Middle frontal gyrus (tissue), 1 donor: Measurements from ENCODE around the gene ELOVL6.
"Not testable (repeated sequence)": the region's sequence is repeated elsewhere in the genome, so short reads cannot be mapped to it uniquely, and the experiment has no call there.

ENCODE experiments used
- DNase-seq: peaks from one replicate; pipeline ENCODE4 v3.0.0-alpha.2; 2015; ENCODE audit warnings: low spot score; ENCODE audit errors: extremely low spot score

Gene ELOVL6

DNA sequence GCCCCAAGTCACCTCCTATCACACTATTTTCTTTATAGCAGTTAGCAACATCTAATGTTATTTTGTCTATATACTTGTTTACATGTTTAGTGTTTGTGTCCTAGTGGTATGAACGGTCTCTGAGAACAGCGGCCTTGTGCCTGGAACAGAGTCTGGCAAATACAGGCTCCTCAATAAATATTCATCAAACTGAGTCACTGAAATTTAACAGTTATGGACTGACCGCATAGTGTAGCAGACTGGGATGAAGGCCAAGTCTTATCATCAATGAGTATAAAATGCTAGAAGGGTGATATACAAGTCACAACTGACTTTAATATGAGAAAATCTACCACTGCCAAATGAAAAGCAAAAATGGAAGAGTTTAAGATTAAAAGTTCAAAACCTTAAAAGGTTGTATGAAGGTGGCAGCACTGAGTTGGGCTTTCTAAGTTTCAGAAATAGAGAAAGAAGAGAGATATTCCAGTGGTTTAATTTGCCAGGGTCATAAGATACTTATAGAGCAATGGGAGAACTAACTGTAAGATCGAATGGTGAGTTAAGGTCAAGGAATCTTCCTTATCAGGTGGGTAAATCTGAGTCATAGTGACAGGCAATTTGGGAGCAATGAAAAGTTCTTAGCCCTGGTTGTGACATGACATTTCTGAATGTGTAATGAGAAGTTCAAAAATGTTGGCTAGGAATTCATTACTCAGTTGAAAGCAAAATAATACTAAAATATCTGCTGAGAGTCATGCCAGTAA is 34.9 kb downstream of the ELOVL6 start:
- no peak for DNase-seq

- no peak for DNase-seq
Observed at GRCh38 chr4:110160618-110161017, 37.8 kb downstream of the ELOVL6 start.

GRCh38 chr4:110159541-110159940 is 38.9 kb downstream of the ELOVL6 start:
- DNase-seq: no peak

DNA sequence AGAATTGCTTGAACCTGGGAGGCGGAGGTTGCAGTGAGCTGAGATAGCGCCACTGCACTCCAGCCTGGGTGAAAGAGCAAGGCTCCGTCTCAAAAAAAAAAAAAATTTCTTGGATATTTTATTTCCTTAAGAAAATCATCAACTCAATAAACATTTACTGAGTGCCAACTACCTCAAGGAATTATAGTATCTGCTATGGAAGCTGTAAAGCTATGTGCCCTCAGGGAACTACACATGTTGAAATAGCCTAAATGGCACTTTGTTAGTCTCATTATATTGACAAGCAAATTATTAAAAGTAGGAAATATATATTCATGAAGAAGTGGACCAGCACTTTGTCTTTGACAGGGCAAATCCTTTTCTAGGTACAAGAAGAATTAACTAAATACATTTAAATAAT is 40.8 kb downstream of the ELOVL6 start:
- DNase-seq: no peak

DNA sequence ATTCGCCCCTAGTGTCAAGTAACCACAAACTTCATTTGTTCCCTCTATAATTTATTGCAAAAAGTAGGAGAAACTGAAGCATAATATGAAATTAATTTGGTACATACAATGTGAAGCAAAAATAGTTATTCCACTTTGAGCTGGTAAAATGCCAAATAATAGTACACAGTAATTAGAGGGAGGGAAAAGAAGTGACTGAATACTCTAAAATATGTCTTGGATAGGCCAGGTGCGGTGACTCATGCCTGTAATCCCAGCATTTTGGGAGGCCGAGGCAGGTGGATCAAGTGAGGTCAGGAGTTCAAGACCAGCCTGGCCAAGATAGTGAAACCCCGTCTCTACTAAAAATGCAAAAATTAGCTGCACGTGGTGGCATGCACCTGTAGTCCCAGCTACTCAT is 41.2 kb downstream of the ELOVL6 start:
- not testable (repeated sequence) for DNase-seq

GRCh38 chr4:110156442-110156841 is 42.0 kb downstream of the ELOVL6 start:
- DNase-seq: no peak

GRCh38 chr4:110155654-110156053 is 42.8 kb downstream of the ELOVL6 start:
- no peak for DNase-seq

DNA sequence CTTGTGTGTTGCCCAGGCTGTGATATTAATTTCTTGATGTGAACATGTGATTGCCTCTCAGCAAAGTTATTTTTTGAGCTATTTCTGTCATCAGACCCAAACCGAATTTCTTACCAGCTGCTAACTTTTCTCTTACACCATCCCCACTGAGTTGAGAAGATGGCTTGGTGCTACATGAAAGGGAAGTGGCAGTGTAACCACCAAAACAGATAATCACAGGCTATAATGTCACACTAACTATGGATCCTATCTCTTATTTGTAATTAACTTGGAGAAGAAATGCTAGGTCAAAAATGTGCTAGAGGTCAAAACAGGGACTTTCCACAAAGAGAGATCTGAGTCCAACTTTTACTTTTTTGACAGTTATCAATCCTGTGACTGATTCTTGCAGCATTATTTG is 43.8 kb downstream of the ELOVL6 start:
- no peak for DNase-seq

- no peak for DNase-seq
Observed at GRCh38 chr4:110152386-110152785, 46.0 kb downstream of the ELOVL6 start.

GRCh38 chr4:110149089-110149488 is 49.3 kb downstream of the ELOVL6 start:
- no peak for DNase-seq

GRCh38 chr4:110142461-110142860 is 56.0 kb downstream of the ELOVL6 start:
- no peak for DNase-seq

- no peak for DNase-seq
Observed at GRCh38 chr4:110139815-110140214, 58.6 kb downstream of the ELOVL6 start.

DNA sequence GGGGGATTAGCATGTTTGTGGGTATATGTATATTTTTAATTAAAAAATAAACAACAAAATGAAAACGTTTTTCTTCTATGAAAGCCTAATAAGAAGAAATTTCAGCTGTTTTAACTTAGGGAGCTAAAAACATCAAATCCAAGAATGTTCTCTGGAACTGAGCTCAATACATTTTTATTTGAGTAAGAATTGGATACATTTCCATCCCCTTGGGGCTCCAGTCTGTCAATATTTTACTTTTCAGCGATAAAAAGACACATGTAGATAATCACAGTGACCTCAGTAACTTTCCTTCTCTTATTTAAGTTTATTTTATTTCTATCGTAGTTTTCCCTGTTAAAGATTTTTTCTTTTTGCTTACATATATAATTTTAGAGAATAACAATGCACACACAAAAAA is 59.3 kb downstream of the ELOVL6 start:
- no peak for DNase-seq

GRCh38 chr4:110138551-110138950 is 59.9 kb downstream of the ELOVL6 start:
- no peak for DNase-seq

GRCh38 chr4:110137829-110138228 is 60.6 kb downstream of the ELOVL6 start:
- no peak for DNase-seq

DNA sequence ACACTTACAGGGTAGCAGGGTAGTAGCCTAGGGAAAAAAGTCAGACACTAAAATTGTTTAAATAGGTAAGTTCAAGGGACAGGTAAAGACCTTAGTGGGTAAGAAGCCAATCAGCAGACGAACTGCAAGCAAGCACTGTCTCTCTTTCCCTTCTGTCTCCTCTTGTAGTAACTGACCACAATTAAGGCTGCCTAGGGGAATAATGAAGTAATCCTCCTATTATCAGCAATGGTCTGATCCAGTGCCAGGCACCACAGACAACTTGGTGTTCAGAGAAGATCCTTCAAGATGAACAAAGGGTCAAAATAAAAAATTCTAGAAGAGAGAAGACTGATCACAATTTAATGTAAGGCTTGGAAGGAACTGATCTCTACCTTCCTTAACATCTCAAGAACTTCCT is 62.9 kb downstream of the ELOVL6 start:
- DNase-seq: no peak

GRCh38 chr4:110135076-110135475 is 63.3 kb downstream of the ELOVL6 start:
- DNase-seq: no peak

GRCh38 chr4:110134269-110134869 is 64.0 kb downstream of the ELOVL6 start:
- no peak for DNase-seq

GRCh38 chr4:110132816-110133719 is 65.3 kb downstream of the ELOVL6 start:
- DNase-seq: no peak

DNA sequence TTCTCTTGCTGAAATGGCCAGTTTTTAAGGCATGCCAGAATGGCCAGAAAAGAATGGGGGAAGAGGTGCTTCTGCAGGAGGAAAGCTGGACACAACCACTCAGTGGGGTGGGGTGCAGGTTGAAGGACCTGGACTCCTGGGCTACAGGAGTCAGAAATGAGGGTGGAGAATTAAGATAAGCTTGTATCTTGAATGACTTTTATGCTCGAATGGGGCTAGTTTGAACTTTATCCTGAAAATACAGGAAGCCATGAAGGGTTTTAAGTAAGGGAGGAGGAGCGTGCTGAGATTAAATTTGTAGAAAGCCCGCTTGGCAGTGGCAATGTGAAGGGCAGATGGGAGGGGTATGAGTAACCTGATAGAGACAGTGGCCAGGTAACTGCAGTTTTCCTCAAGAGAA is 66.5 kb downstream of the ELOVL6 start:
- DNase-seq: no peak

- DNase-seq: no peak
Observed at GRCh38 chr4:110130576-110131358, 67.6 kb downstream of the ELOVL6 start.
